BLaER1 (cell line): Measurements from ENCODE around the gene FAM234A.

ENCODE experiments used
- H3K27ac ChIP-seq: shearing (Covaris generic); formaldehyde crosslinking; 2 replicates; pipeline ENCODE4 v1.8.1; 2022
- H3K27me3 ChIP-seq: shearing (Covaris generic); formaldehyde crosslinking; 2 replicates; pipeline ENCODE4 v1.8.1; 2022
- H3K36me3 ChIP-seq: shearing (Covaris generic); formaldehyde crosslinking; 2 replicates; pipeline ENCODE4 v1.8.1; 2022
- H3K4me1 ChIP-seq: shearing (Covaris generic); formaldehyde crosslinking; 2 replicates; pipeline ENCODE4 v1.8.1; 2022
- H3K4me2 ChIP-seq: shearing (Covaris generic); formaldehyde crosslinking; 2 replicates; pipeline ENCODE4 v1.8.1; 2022
- H3K4me3 ChIP-seq: shearing (Covaris generic); formaldehyde crosslinking; 2 replicates; pipeline ENCODE4 v1.8.1; 2022
- H3K9ac ChIP-seq: shearing (Covaris generic); formaldehyde crosslinking; 2 replicates; pipeline ENCODE4 v1.8.1; 2022
- H3K9me3 ChIP-seq: shearing (Covaris generic); formaldehyde crosslinking; 2 replicates; pipeline ENCODE4 v1.8.1; 2022
- H4K20me1 ChIP-seq: shearing (Covaris generic); formaldehyde crosslinking; 2 replicates; pipeline ENCODE4 v1.8.1; 2022
- Cebpa-rat ChIP-seq: shearing (Covaris generic); IDR thresholded peaks from 2 replicates; pipeline ENCODE4 v1.8.1; 2022

The FAM234A gene

DNA sequence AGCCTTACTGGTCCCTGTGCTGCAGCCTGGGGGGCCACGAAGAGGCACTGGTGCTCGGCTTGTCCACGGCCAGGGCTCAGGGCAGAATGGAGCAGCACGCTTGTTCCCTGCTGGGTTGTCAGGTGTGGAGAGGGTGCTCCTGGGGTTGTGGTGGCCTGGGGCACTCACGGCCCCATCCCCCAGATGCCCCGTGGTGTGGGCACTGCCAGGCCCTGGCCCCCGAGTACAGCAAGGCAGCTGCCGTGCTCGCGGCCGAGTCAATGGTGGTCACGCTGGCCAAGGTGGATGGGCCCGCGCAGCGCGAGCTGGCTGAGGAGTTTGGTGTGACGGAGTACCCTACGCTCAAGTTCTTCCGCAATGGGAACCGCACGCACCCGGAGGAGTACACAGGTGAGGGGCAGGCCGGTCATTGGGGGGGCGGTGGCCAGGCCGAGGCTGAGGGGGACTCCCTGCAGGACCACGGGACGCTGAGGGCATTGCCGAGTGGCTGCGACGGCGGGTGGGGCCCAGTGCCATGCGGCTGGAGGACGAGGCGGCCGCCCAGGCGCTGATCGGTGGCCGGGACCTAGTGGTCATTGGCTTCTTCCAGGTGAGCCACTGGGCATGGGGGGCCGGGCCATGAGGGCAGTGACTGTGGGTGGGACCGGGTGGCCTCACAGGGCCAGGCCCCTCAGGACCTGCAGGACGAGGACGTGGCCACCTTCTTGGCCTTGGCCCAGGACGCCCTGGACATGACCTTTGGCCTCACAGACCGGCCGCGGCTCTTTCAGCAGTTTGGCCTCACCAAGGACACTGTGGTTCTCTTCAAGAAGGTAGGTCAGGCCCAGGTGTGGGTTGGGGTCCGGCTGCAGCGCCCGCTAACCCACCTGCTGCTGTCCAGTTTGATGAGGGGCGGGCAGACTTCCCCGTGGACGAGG lies 49.8 kb downstream of the FAM234A start:
- Histone ChIP-seq H3K36me3 (peaks cover 33% of the 10 kb centered on the region), H4K20me1 (peaks cover 29% of the 10 kb centered on the region; the same call in 1 of the 2 replicates), H3K9ac (no peak overlapping the region), H3K4me2 (peak overlapping the region; percentile 42), H3K27ac (no peak overlapping the region), H3K4me3 (no peak overlapping the region), H3K27me3 (peaks cover 37% of the 10 kb centered on the region), H3K9me3 (peaks cover 4% of the 10 kb centered on the region; the same call in 1 of the 2 replicates), H3K4me1 (peaks cover 57% of the 10 kb centered on the region)
- no peak for TF ChIP-seq Cebpa-rat

DNA sequence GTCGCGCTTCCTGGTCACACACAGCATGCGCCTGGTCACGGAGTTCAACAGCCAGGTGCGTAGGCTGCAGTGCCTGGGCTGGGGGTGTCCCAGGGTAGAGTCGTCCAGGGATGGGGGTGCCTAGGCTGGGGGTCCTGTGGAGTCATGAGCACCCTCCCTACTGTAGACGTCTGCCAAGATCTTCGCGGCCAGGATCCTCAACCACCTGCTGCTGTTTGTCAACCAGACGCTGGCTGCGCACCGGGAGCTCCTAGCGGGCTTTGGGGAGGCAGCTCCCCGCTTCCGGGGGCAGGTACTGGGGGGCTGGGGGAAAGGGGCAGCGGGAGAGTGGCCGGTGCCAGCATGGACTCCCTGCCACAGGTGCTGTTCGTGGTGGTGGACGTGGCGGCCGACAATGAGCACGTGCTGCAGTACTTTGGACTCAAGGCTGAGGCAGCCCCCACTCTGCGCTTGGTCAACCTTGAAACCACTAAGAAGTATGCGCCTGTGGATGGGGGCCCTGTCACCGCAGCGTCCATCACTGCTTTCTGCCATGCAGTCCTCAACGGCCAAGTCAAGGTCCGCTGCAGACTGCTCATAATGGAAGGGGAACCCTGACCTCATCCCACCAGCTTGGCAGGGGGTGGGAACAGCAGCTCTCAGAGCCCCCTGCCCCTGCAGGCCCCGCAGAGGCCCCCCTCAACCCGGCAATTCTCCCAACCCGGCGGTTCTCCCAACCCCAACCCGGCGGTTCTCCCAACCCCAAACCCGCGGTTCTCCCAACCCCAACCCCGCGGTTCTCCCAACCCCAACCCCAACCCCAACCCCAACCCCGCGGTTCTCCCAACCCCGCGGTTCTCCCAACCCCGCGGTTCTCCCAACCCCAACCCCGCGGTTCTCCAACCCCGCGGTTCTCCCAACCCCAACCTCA lies 50.8 kb downstream of the FAM234A start:
- TF ChIP-seq Cebpa-rat = no peak
- Histone ChIP-seq H3K36me3 (peaks cover 42% of the 10 kb centered on the region), H3K4me2 (peak overlapping the region; percentile 42), H3K27ac (no peak overlapping the region), H3K4me3 (no peak overlapping the region), H3K4me1 (peaks cover 57% of the 10 kb centered on the region), H3K27me3 (peaks cover 29% of the 10 kb centered on the region), H3K9ac (no peak overlapping the region), H3K9me3 (peaks cover 4% of the 10 kb centered on the region; the same call in 1 of the 2 replicates), H4K20me1 (peaks cover 38% of the 10 kb centered on the region; the same call in 1 of the 2 replicates)

GRCh38 chr16:286491-287297 lies 52.1 kb downstream of the FAM234A start:
- Histone ChIP-seq H3K4me2 (peak overlapping the region; percentile 52), H3K27me3 (peaks cover 16% of the 10 kb centered on the region), H3K27ac (peak overlapping the region; percentile 13; the same call in 1 of the 2 replicates), H3K4me1 (peaks cover 57% of the 10 kb centered on the region), H3K9me3 (peaks cover 4% of the 10 kb centered on the region; the same call in 1 of the 2 replicates), H4K20me1 (peaks cover 51% of the 10 kb centered on the region), H3K36me3 (peaks cover 55% of the 10 kb centered on the region), H3K4me3 (no peak overlapping the region), H3K9ac (no peak overlapping the region)
- no peak for TF ChIP-seq Cebpa-rat

DNA sequence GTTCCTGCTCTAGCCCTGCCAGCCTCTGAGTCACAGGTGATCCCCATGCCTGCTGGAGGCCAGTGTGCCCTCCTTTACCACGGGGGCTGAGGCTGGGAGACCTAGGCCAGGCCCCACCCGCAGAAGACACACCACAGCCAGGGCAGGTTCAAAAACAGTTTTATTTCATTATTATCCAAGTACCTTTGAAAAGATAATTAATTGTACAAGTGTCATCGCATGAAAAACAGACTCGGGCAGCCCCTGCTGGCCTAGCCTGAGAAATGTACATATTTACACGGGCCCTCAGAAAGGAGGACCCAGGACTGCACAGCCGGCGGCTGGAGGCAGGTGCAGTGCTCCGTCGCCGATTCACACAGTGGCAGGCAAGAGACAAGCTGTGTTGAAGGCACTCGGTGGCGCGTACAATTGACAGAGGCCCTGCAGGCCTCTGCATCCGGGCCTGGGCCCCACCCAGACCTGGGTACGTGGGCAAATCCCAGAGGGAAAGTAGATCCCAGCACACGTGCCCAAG lies 52.7 kb downstream of the FAM234A start:
- Histone ChIP-seq H3K4me3 (no peak overlapping the region), H3K36me3 (peaks cover 61% of the 10 kb centered on the region), H3K4me2 (peak overlapping the region; percentile 52), H3K27me3 (peaks cover 11% of the 10 kb centered on the region; the same call in 1 of the 2 replicates), H3K27ac (peak overlapping the region; percentile 13; the same call in 1 of the 2 replicates), H3K9ac (no peak overlapping the region), H3K4me1 (peaks cover 57% of the 10 kb centered on the region), H4K20me1 (peaks cover 58% of the 10 kb centered on the region), H3K9me3 (peaks cover 4% of the 10 kb centered on the region; the same call in 1 of the 2 replicates)
- TF ChIP-seq Cebpa-rat = no peak

DNA sequence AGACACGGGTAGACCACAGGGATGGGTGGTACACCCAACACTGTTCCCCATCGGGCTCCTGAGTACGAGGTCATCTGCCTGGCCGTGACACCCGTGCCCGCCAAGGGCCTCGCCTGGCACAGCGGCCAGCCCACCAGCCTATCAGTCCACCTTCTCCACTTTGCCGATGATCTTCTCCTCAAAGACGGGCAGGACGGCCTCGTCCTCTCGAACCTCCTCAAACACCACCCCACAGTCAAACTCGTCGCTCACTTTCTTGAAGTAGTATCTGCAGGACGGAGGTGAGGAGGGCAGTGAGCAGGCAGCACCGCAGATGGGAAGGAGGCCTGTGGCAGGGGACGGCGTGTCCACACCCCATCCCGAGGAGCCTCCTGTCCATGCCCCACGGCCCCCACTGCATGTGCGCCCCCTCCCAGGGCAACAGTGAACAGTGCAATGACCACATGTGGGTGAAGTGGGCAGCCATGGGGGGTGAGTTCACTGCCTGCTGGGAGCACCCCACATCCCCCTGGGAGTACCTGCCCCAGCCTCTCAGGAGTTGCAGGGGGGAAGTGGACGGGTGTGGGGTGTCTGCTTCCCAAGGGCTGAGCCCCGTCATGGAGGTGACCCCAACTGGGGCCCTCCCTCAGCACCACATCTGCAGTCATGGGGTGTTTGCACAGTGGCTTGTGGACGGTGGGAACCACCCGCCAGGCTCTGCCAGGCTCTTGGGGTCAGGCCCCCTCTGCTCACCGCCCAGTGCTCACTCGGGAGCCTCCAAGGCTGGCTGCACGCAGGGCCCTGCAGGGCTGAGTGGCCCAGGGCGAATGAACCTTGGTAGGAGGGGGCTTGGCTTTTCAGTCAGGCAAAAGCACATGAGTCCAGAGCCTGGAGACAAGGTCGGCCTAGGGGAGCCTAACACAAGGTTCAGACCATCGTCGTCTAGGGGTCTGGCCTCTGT lies 53.6 kb downstream of the FAM234A start:
- no peak overlapping the region for H3K9ac ChIP-seq
- peak overlapping the region; percentile 52 for H3K4me2 ChIP-seq
- peaks cover 4% of the 10 kb centered on the region; the same call in 1 of the 2 replicates for H3K9me3 ChIP-seq
- H3K27ac ChIP-seq = no peak overlapping the region
- TF ChIP-seq Cebpa-rat = no peak
- H3K4me3 ChIP-seq = no peak overlapping the region
- H4K20me1 ChIP-seq = peaks cover 66% of the 10 kb centered on the region
- H3K4me1 ChIP-seq = peaks cover 50% of the 10 kb centered on the region
- H3K27me3 ChIP-seq = peaks cover 3% of the 10 kb centered on the region; the same call in 1 of the 2 replicates
- peaks cover 70% of the 10 kb centered on the region for H3K36me3 ChIP-seq

DNA sequence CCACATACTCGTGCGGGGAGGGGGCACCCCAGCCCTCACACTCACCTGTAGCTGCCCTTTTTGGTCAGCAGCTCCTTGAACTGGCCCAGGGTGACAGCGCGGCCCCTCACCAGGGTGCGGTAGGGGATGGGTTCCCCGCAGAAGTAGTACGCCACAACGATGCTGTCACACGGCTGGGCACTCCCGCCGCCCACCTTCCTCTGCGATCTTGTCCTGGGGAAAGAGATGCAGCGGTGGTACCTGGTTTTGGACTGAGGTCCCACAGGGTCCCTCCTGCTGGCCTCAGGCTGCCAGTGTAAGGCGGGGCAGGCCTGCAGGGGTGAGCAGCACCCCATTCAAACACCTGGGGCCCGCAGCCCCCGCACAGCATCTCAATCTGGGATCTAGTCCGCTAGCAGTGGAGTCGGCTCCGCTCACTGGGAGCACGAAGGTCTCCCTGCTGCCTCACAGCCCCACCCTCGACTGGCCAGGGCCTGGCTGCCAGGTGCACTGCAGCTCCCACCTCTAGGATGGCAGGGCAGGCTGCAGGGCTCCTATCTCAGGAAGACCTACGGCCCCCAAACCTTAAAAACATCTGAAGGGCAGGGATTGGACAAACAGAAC lies 54.9 kb downstream of the FAM234A start:
- H3K36me3 ChIP-seq = peaks cover 82% of the 10 kb centered on the region
- H3K4me1 ChIP-seq = peaks cover 40% of the 10 kb centered on the region

DNA sequence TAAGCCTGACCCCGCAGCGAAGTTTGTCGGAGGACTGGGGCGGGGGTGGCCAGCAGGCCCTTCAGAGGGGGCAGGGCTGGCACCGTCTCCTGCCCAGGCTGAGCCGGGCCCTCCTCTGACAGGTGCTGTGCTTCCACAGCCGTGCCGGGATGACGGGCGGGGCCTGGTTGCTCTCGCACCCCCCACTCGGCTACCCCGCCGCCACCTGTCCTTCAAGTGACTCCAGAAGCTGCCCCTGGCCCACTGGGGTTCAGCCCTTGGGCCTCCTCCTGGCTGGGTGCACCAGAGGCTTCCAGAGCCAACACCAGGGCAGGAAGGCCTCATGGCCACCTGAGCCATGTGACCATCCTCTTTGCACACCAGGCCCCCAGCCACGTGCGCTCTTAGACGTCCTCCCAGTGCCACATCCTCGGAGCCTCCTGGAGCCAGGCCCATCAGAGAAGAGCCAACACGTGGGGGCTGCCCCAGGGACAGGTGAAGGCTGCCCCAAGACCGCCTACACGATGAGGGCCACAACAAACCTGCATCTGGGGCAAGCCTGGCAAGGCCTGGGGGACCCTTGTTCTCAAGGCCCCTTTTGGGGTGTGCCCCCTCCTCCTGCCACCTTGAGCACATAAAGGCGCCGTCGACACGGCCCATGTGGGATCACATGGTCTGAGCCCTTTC lies 55.5 kb downstream of the FAM234A start:
- Histone ChIP-seq H3K27ac (no peak overlapping the region), H3K36me3 (peaks cover 83% of the 10 kb centered on the region), H3K9me3 (peaks cover 4% of the 10 kb centered on the region; the same call in 1 of the 2 replicates), H3K4me2 (no peak overlapping the region), H3K4me1 (peaks cover 33% of the 10 kb centered on the region), H3K27me3 (no peaks in the 10 kb centered on the region), H3K9ac (no peak overlapping the region), H3K4me3 (no peak overlapping the region), H4K20me1 (peaks cover 66% of the 10 kb centered on the region)
- no peak for TF ChIP-seq Cebpa-rat

More for the DNA sequence above, 54.9 kb downstream of the FAM234A start:
- no peaks in the 10 kb centered on the region for H3K27me3 ChIP-seq
- no peak for TF ChIP-seq Cebpa-rat
- H3K27ac ChIP-seq = no peak overlapping the region
- H3K9me3 ChIP-seq = peaks cover 4% of the 10 kb centered on the region; the same call in 1 of the 2 replicates
- H3K4me2 ChIP-seq = no peak overlapping the region
- no peak overlapping the region for H3K4me3 ChIP-seq
- H3K9ac ChIP-seq = no peak overlapping the region
- peaks cover 66% of the 10 kb centered on the region for H4K20me1 ChIP-seq
